K562 treated with DMSO at 1 percent for 12 hours (cell line): Measurements from ENCODE around the gene RTCA. TPM values are rescaled to one million over a fixed set of nuclear protein-coding genes. Genes with fewer than 3 reads are reported as not detected.

Source experiments
- total RNA-seq: library from RNA; unstranded; fragments of 300-600 nt; gene quantifications from 2 replicates; pipeline ENCODE4 v1.2.3, GENCODE V29; 2022; ENCODE audit not compliant: insufficient read depth

RTCA gene
- total RNA-seq = 24.3 and 38.0 TPM in 2 replicates

GRCh38 chr1:100265931-100266740 lies at the start of gene RTCA:
RTCA (plus strand) TSS chr1:100266216; CDS start chr1:100266376, 160 bp downstream.

GRCh38 chr1:100249537-100250257 lies 16.3 kb upstream of the RTCA start, which contains the start of gene DBT:
DBT (minus strand) TSS chr1:100249834; CDS start chr1:100249820, 14 bp downstream.

Other genes starting within 250 kb of the RTCA start
- 3.2 and 12.4 TPM in 2 replicates for gene SASS6, start 133.3 kb upstream of the RTCA start, total RNA-seq
- gene TRMT13, start 133.1 kb upstream of the RTCA start, total RNA-seq = 2.4 and 12.2 TPM in 2 replicates
- 1.1 TPM in 1 of 2 replicates, not detected in the other for gene LRRC39, start 88.0 kb upstream of the RTCA start, total RNA-seq
- 0.94 and 4.1 TPM in 2 replicates for gene DBT, start 16.4 kb upstream of the RTCA start, total RNA-seq
- gene CDC14A, start 86.3 kb downstream of the RTCA start, total RNA-seq = 3.3 and 14.6 TPM in 2 replicates